Activated CD8-positive, alpha-beta memory T cell treated with anti-CD3 and anti-CD28 coated beads for 24 hours (primary cell): ENCODE results near the gene EFHD1.
"Not testable (repeated sequence)": the region's sequence is repeated elsewhere in the genome, so short reads cannot be mapped to it uniquely, and the experiment has no call there.

ENCODE experiments used
- DNase-seq: peaks from one replicate; pipeline ENCODE4 v3.0.0-alpha.2; 2020

Gene EFHD1

DNA sequence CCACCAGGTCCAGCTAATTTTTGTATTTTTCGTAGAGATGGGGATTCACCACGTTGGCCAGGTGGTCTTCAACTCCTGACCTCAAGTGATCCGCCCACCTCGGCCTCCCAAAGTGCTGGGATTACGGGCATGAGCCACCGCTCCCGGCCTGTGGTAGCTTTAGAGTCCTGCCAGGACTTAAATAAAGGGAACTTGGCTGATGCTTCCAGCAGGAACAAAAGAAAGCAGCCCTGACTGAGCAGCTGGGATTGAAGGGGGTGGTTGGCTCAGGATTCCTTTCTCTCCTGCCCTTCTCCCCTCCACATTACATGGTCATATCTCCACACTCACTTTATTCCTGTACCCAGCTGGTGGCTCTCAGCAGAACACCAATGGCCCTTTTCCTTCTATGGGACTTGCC is 20.0 kb downstream of the EFHD1 start:
- no peak for DNase-seq

DNA sequence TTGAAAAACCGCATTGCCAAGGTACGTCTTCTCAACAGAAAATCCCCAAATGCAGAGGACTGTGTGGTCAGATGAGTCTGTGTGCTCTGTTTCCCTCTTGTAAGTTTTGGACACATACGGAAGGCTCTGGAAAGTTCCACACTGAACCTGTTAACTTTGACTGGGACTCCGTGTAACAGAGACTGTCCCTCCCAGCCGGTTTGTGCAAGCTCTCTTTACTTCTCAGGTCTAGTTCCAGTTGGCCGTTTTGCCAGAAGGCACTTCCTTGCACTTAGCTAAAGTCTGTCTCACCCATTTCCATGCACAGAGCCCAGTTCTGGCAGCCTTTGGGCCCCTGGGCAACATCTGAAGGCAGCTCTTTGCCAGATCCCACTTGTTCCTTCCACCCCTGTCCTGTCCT is 22.0 kb downstream of the EFHD1 start:
- no peak for DNase-seq

DNA sequence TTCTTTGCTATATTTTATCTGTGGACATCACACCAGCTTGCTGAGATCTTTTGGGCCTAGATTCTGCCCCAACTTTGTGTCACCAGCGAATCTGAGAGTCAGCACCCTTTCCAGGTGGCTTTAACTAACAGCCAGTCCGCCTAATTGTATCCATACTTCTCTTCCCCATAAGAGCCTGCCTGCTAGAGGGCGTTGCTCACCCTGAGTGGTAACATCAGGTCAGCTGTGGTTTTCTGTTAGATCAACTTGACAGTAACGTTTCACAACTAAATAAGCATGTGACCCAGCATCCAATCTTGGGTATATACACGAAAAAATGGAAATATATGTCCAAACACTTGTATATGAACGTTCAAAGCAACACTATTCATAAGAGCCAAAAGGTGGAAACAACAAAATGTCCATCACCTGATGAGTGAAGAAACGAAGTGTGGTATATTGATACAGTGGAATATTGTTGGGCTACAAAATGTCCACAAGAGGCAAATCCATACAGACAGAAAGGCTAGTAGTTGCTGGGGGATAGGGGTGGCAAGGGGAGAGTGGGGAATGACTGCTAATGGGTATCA is 24.9 kb downstream of the EFHD1 start:
- DNase-seq: no peak

DNA sequence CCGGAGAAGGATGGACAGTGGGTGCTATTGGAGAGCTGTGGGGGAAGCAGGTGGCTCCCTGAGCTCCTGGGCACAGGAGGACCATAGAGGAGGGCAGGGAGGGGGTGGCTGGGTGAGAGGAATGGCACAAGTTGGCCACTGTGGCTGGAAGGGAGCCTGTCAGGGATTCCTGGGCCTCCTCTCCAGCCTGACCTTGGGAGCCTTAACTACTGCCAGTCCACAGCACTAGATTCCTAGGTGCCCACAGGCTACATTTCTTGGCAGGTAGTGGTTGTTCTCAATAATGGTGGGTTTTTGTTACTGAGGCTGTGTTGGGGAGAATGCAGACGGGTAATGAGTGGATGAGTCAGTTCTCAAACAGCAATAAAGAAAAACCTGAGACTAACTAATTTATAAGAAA is 26.0 kb downstream of the EFHD1 start:
- DNase-seq: no peak

DNA sequence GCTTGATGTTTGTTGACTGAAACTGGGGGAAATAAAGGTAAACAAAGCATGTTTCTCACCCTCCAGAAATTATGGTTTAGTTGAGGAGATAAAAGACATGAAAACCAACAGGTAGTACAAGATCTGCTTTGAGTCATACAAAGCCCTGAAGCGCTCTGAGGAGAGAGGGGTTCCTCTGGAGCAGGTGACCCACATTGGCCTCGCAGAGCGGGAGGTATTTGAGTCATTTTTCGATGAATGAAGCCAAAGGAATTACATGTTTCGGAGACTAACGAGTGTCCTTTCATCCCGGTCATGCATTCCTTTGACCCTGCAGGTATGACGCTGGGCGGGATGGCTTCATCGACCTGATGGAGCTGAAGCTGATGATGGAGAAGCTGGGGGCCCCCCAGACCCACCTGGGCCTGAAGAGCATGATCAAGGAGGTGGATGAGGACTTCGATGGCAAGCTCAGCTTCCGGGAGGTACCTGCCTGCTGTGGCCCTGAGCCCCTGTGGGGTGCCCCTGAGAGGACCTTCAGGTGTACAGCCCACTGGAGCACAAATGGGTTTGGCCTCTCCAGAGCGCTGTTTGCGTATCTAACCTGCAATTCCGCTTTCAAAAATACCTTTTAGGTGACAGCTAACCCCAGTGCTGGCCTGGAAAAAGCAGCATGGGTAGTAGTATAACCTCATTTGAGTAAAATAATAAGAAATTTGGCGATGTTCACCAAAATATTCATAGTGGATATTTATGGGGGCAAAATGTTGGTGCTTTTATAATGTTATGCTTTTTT is 29.3 kb downstream of the EFHD1 start:
- no peak for DNase-seq

DNA sequence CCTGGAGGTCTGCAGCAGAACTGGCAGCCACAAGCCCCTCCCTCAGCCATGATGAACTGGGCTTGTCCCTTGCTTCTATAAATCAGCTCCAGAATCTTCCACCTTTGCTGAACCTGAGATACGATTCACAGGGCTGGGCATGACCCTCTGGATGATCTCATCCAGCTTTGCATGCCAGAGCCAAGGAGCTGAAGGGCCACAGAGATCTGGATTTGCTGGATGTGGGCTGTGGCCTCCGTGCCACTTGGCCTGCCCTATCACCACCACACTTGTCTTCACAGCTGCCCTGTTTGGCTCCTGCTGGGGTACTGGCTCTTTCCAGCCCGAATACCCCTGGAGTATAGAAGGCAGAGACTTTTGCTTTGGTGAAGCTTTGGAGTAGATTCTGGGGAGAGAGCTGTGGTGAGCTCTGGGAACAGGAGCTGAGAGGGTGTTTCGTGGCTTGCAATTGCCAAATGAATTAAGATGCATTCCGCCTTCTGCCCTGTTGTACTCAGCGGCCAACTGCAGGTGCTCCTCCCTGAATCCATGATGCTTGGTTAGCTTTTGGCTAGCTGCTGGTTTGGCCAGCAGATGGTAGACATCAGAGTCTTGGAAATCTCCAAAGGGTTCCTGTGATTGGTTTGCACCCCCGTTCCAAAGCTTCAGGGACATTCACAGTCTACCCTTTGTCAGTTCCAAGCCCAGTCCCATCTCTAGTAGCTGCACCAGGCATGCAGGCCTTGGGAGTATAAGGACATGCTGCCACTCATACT is 32.8 kb downstream of the EFHD1 start:
- no peak for DNase-seq

DNA sequence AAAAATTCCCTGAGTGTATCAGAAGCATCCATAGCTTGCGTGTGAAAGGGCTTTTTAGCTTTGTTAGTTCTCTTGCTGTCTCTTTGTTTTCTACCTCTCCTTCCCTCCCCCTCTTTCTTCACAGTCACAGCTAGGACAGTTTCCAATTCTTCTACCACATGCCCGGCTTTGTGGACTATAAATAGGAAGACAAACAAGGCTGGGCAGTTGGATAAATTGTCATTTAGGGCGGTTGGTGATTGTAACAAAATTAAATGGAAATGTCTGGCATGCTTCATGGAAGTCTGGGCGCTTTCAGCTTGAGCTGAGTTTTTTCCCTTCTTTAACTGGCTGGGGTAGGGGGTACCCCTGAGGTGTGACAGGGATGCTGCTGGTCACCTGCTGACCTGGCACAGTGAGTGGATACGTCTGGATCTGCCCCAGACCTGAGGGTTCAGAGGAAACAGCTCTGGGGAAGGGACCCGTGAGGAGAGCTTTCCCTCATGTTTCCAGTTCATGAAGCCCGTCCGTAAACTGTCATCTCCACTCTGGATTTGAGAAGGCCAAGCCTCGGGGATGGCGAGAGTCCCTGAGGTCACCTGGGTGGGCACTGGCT is 34.7 kb downstream of the EFHD1 start:
- DNase-seq: no peak

DNA sequence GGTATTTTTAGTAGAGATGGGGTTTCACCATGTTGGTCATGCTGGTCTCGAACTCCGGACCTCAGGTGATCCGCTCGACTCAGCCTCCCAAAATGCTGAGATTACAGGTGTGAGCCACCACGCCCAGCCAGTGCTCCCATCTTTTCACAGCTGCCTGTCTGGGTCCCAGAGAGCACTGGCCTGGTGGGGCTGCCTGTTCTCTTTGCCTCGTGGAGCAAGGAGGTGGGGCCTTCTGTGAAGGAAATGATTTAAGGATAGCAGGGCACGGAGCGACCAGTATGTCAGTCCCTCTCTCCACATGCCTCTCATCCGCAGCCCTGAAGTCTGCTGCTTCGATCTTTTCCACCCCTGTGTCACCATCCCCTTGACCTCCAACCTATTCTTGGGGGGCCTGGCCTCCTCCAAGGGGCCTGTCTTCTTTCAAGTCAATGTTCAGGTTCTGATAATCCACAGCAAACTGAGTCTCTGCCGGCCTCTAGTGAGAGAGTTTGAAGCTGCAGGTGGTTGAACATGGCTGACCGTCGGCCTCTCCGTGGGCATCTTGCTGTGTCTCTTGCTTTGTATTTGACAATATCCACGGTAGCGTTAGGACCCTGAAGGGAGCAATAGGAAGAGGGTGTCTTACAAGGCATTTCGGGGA is 35.5 kb downstream of the EFHD1 start:
- DNase-seq: no peak

DNA sequence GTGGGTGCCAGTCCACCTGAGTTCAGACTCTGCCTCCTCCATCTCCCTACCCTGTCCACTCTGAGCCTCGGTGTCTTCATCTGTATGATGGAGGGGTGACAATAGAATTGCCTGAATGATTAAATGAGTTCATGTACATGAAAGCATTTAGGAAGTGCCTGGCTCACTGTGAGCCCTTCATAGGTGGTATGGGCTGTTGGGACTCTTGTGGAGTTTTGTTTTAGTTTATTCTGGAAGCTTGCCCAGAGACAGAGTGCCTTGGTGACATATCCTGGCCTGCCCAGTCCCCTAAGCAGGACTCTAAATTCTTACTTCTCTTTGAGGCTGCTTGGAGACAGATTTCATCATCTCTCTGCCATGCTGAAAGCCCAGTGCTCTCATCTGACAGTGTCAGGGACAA is 39.2 kb downstream of the EFHD1 start:
- no peak for DNase-seq

DNA sequence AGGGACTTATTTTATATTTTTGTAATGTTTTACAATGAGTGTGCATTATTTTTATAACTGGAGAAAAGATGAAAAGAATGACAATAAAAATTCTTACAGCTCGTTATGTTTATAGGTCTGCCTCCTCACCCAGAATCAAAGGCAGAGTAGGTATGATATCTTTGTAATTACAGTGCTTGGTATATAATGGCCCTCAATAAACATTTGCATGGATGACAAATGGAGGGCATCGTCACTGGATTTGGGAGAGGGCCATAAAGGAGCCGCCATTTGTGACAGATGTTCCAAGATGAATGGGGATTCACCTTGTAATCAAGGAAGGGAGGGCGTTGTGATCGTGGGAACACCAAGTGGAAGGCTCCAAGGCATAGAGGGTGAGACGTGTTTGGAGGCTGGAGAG is 41.1 kb downstream of the EFHD1 start:
- DNase-seq: no peak

DNA sequence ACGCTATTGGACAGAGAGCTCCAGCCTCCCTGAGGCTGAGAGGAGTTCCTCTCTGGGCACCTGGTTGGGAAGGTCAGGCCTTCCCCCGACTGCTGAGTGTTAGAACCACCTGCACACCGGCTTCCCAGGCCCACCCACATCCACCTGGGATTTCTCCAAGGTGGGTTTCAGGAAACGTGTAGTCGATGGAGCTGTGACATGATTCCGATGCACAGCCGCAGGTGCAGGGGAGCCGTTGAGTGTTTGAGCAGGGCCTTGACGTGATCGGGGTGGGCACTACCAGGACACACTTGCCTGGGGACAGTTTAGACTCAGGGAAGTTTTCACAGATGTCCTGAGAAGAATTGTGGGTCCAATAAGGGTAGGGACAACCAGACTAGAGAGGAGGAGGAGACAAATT is 42.0 kb downstream of the EFHD1 start:
- no peak for DNase-seq

DNA sequence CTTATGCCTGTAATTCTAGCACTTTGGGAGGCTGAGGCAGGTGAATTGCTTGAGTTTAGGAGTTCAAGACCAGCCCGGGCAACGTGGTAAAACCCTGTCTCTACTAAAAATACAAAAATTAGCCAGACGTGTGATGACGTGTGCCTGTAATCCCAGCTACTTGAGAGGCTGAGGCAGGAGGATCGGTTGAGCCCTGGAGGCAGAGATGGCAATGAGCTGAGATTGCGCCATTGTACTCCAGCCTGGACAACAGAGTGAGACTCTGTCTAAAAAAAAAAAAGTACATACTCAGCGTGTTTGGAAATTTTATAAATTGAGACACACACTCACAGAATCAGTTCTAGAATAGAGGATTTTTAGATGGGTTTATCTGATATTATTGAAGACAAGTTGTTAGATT is 46.6 kb downstream of the EFHD1 start:
- no peak for DNase-seq

DNA sequence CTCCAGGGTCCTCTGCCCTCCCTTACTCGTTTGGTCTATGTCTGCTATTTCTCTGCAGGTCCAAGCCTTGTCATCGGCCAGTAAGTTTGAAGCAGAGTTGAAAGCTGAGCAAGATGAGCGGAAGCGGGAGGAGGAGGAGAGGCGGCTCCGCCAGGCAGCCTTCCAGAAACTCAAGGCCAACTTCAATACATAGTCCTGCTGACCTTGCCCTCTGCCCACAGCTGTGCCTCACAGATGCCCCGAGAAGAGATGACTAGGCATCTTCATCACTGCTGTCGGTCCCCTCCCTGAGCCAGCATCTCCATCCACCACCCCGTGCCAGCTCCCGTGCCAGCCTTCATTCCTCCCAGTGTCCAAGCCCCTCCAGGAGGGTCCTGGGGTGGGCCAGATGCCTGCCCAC is 48.1 kb downstream of the EFHD1 start:
- DNase-seq: no peak

DNA sequence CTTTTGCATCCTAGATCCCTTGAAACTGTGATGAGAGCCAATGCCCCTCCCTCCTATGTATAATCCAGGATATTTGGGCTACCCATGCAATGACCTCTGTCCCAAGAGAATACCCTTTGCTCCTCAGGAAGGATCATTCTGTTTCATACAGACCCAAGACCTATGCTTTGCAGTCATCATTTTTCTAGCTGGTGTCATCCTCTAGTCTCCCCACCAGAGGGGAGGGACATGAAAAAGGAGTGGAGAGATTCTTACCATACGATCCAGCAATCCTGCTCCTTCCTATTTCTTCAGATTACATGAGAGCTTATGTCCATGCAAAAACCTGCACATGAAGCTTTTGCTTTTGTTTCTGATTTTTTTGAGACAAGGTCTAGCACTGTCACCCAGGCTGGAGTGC is 50.0 kb downstream of the EFHD1 start:
- DNase-seq: no peak

DNA sequence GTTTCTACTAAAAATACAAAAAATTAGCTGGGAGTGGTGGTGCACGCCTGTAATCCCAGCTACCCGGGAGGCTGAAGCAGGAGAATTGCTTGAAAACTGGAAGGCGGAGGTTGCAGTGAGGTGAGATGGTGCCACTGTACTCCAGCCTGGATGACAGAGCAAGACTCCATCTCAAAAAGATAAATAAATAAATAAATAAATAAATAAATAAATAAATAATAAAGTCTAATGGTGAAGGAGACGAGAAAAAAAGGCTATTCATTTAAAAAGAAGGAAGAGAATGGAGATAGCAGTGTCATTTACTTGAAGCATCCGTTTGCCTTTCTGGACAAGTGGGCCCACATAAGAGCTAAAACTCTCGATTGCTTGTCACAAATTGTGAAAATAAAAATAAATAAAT is 52.0 kb downstream of the EFHD1 start:
- not testable (repeated sequence) for DNase-seq

DNA sequence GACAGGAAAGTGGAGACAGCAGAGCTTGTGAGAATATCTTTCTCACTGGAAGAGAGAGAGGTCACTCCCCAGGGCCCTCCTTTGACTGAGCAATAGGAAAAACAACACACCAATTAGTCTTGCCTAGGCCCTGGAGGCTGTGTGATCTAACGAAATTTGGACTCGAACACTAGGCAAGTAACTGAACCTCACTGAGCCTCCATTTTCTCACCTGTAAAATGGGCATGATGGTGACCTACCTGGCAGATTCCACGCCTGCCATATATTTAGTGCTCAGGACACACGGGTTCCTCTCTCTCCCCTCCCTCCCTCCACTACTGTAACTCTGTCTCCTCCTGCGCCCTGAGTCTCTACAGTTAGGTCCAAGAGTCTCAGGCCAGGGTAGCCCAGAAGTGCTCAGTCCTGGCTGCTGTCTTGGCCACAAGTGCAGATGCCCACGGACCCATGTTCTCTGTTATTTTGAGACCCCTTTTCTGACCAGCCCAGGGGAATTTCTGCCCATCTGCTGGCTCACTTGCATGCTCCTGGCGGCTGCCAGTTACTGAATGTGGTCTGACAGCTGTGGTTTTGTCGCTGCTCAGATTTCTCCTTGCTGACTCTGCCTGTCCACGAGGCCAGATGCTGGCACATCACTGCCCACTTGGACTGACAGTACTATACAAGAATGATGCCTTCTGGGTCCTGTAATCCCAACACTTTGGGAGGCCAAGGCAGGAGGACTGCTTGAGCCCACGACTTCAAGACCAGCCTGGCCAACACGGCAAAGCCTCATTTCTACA is 54.2 kb downstream of the EFHD1 start:
- no peak for DNase-seq

DNA sequence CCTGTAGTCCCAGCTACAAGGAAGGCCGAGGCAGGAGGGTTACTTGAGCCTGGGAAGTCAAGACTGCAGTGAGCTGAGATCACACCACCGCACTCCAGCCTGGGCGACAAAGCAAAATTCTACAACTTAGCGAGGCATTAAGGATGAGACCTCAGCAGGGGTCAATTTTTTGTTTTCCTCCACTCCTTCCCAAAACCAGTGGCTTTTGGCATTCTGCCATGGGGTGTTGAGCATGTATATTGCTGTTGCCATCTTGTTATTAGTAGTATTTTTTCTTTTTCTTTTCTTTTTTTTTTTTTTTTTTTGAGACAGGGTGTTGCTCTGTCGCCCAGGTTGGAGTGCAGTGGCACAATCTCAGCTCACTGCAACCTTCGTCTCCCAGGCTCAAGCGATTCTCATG is 54.8 kb downstream of the EFHD1 start:
- no peak for DNase-seq

DNA sequence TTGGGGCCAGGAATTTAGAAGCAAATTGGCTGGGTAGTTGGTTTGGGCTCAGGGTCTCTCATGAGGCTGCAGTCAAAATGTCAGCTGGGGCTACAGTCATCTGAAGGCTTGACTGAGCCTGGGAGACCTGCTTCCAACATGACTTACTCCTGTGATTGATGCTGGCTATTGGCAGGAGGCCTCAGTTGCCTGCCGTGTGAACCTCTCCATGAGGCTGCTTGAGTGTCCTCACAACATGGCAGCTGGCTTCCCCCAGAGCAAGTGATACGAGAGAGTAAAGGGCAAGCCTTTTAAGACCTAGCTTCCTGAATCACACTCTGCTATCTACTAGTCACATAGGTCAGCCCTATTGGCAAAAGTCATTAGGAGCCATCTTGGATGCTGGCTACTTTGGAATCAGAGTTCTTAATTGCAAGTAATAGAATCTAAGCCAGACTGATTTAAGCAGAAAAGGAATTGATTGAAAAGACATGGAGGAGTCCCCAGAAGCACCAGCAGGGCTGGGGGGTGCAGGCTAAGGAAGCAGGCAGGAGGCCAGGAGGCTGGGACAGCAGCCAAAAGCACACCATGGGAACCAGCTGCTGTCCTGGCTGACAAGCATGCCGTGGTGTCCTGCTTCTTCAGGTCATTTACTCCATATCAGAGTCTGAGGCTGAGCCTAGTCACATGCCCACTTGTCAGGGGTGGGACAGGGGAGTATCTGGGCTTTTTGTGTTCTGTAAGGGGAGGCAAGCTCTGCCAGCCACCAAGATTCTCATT is 55.9 kb downstream of the EFHD1 start:
- peak; percentile 37 for DNase-seq

DNA sequence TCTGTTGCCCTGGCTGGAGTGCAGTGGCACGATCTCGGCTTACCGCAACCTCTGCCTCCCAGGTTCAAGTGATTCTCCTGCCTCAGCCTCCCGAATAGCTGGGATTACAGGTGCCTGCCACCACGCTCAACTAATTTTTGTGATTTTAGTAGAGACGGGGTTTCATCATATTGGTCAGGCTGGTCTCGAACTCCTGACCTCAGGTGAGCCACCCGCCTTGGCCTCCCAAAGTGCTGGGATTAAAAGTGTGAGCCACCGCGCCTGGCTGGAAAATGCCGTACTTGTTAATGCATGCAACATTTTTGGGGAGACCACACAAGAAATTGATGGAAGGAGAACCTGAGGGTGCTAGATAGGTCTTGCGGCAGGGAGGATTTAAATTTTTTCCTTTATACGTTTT is 57.7 kb downstream of the EFHD1 start:
- DNase-seq: not testable (repeated sequence)

DNA sequence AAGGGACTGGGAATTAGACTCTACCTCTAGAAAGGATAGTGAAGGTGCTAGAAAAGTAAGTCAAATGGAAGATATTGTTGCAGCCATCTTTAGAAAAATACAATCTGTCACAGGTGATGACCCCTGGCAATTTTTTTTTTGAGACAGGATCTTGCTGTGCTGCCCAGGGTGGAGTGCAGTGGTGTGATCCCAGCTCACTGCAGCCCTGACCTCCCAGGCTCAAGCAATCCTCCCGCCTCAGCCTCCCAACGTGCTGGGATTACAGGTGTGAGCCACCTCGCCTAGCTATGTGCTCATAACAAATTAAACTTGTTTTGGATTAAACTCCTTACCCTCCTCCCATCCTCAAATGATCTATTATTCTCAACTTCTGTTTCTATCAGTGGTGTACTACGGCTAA is 59.9 kb downstream of the EFHD1 start:
- DNase-seq: no peak

DNA sequence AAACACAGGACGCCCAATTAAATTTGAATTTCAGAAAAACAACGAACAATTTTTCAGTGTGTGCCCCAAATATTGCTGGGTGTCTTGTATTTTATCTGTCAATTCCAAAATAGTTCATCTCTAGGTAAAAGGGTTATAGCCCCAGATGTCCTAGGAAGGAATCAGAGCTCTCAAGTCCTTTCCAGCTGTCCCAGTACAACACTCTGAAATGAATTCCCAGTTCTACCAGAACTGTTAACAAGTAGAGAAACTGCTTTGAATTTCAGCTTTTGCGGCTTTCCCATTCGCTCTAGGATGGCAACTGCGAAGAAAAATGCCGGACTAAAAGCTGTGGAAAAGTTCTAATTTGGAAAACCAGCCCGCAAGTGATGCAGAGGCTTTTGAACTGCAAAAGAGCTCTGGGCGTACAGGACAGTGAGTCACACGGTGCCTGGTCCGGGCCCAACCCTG is 63.2 kb downstream of the EFHD1 start:
- DNase-seq: no peak
